Testis (tissue), 3 donors: Measurements from ENCODE around the gene CNKSR3. TPM values are rescaled to one million over a fixed set of nuclear protein-coding genes. Genes with fewer than 3 reads are reported as not detected.

Experiments used
- DNase-seq: peaks from one replicate; pipeline ENCODE4 v3.0.0-alpha.2; 2019
- H3K27ac ChIP-seq, 2 donors: fragments of 200-600 bp; sonication (generic); one replicate each; pipeline ENCODE4 v1.5.1; 2019
- H3K27me3 ChIP-seq: fragments of 200-600 bp; sonication (generic); one replicate; pipeline ENCODE4 v1.5.1; 2019
- H3K36me3 ChIP-seq: fragments of 200-600 bp; sonication (generic); one replicate; pipeline ENCODE4 v1.5.1; 2017; ENCODE audit warnings: low read depth; ENCODE audit errors: missing control alignments
- H3K4me1 ChIP-seq: fragments of 200-600 bp; sonication (generic); one replicate; pipeline ENCODE4 v1.5.1; 2019
- H3K4me3 ChIP-seq, 2 donors: fragments of 200-600 bp; sonication (generic); one replicate each; pipeline ENCODE4 v1.5.1; 2017 to 2019
- H3K9me3 ChIP-seq: fragments of 200-600 bp; sonication (generic); one replicate; pipeline ENCODE4 v1.5.1; 2017
- POLR2A ChIP-seq: fragments of 450-650 bp; IDR thresholded peaks from one replicate; pipeline ENCODE4 v1.6.1; 2017; ENCODE audit warnings: antibody characterized with exemption, mild to moderate bottlenecking, moderate library complexity
- WGBS, 2 donors: methylation state at CpG; one replicate each; pipeline ENCODE4 v1.1.5; 2018; 5-methylcytosine and 5-hydroxymethylcytosine counted together
- intact Hi-C: fragments of 100-400 bp; cut with DNase I; formaldehyde crosslinking; loops from one replicate; pipeline ENCODE4 v1.15.1; 2023; ENCODE audit warnings: low total_unique reads
- polyA plus RNA-seq: library from polyadenylated mRNA; stranded (reverse); fragments of 350-450 nt; fragmentation: Illumina TruSeq; extraction: RNeasy Lipid Tissue Mini Kit (QIAGEN cat#74804); gene quantifications from one replicate; pipeline ENCODE4 v1.2.3, GENCODE V29; 2014; ENCODE audit warnings: low read depth, low replicate concordance; ENCODE audit not compliant: insufficient read depth
- total RNA-seq, 2 donors: library from RNA; depleted of rRNA; stranded (reverse); fragments of >200 nt; gene quantifications; one replicate each; pipeline ENCODE4 v1.2.3, GENCODE V29; 2016
- TF ChIP-seq, protein P1 (sequence below), 3 experiments: fragments of 450-650 bp in 2 of 3; fragments of 200-600 bp in 1 of 3; sonication (generic) in 1 of 3; IDR thresholded peaks; one replicate each; pipeline ENCODE4 v1.5.1; 2016 to 2019; ENCODE audit warnings: antibody characterized with exemption in 3 of 3, mild to moderate bottlenecking in 2 of 3, moderate library complexity in 1 of 3

The CNKSR3 gene
- total and polyA plus RNA-seq, 3 donors from 2014 or later: 26.0 to 28.7 (median 26.0) TPM

DNA sequence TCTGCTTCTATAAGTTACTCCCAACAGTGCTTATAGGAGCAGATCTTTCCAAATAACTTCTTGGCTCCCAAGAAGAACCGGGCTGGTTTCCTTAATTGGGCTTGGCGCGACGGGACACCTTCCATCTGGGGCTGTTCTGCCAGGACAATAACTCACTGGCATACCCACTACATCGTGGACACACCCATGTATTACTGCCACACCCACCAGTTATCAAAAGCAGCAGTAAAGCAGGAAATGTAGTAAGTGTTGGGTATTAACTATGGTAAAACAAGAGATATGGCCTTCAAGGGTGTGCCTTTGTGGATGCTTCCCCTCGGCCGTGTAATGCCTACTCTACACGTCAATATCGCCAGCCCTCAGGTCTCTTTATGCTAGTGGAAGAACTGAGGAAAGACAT lies 24.7 kb downstream of the CNKSR3 start:
- Histone ChIP-seq H3K27me3 (no peaks in the 10 kb centered on the region), H3K4me1 (peaks cover 29% of the 10 kb centered on the region), H3K27ac (no peak overlapping the region), H3K36me3 (no peaks in the 10 kb centered on the region), H3K9me3 (no peaks in the 10 kb centered on the region), H3K4me3 (no peak overlapping the region)
- TF ChIP-seq POLR2A: no peak
- TF ChIP-seq, protein P1, sequence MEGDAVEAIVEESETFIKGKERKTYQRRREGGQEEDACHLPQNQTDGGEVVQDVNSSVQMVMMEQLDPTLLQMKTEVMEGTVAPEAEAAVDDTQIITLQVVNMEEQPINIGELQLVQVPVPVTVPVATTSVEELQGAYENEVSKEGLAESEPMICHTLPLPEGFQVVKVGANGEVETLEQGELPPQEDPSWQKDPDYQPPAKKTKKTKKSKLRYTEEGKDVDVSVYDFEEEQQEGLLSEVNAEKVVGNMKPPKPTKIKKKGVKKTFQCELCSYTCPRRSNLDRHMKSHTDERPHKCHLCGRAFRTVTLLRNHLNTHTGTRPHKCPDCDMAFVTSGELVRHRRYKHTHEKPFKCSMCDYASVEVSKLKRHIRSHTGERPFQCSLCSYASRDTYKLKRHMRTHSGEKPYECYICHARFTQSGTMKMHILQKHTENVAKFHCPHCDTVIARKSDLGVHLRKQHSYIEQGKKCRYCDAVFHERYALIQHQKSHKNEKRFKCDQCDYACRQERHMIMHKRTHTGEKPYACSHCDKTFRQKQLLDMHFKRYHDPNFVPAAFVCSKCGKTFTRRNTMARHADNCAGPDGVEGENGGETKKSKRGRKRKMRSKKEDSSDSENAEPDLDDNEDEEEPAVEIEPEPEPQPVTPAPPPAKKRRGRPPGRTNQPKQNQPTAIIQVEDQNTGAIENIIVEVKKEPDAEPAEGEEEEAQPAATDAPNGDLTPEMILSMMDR (IDR thresholded peaks at IDR 0.05): no peak
- intact Hi-C loops: no loop called here
- WGBS, 2 donors: 78 to 85% methylated on average over 9 of the region's 9 CpGs
- no peak for DNase-seq

DNA sequence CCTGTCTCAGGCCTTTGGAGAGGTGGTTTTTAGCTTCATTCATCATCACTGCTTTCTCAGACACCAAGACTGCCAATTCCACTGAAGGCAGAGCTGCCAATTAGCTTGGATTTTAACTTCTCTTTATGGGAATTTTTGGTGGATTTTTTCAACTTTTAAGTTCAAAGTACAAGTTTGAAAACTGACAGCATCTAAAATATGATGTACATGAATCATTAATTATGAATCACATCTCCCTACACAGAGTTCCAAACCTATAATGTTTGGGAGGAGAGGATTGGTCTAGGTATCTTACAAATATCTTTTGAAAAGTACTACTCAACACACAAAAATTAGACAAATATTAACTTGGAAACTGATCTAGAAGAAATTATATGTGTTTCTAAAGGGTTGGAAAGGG lies 25.5 kb downstream of the CNKSR3 start:
- no peak for DNase-seq
- Histone ChIP-seq H3K4me3 (no peak overlapping the region), H3K36me3 (no peaks in the 10 kb centered on the region), H3K9me3 (no peaks in the 10 kb centered on the region), H3K27me3 (no peaks in the 10 kb centered on the region), H3K4me1 (peaks cover 29% of the 10 kb centered on the region), H3K27ac (no peak overlapping the region)
- intact Hi-C loops: no loop called here
- TF ChIP-seq POLR2A: no peak
- TF ChIP-seq, protein P1 (IDR thresholded peaks at IDR 0.05): no peak

DNA sequence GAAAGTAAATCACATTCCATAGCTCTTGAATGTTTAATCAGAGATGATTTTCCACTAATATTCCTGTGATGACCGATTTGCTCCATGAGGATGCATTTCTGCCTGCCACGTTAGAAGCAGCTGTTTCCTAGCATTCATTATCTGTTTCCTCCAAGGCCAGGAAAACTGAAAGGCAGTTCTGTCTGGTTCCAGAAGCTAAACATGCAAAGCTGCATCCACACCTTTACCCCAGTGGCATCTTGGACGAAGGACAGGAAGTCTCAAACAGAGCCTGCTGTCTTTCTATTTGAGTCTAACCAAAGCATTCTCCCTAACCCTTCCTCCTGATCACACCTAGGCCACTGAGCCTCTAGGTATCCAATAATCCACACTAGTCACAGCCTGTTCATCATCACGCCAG lies 27.6 kb downstream of the CNKSR3 start:
- H3K4me1 ChIP-seq: peaks cover 39% of the 10 kb centered on the region
- H3K27ac ChIP-seq: peak overlapping the region; percentile 22 to 52
- intact Hi-C loops: no loop called here
- no peaks in the 10 kb centered on the region for H3K9me3 ChIP-seq
- TF ChIP-seq POLR2A: no peak
- TF ChIP-seq, protein P1 (IDR thresholded peaks at IDR 0.05): no peak
- no peaks in the 10 kb centered on the region for H3K36me3 ChIP-seq
- H3K4me3 ChIP-seq: no peak overlapping the region
- WGBS, 2 donors: 33 to 37% methylated on average over 4 of the region's 4 CpGs
- DNase-seq: no peak
- H3K27me3 ChIP-seq: no peaks in the 10 kb centered on the region

DNA sequence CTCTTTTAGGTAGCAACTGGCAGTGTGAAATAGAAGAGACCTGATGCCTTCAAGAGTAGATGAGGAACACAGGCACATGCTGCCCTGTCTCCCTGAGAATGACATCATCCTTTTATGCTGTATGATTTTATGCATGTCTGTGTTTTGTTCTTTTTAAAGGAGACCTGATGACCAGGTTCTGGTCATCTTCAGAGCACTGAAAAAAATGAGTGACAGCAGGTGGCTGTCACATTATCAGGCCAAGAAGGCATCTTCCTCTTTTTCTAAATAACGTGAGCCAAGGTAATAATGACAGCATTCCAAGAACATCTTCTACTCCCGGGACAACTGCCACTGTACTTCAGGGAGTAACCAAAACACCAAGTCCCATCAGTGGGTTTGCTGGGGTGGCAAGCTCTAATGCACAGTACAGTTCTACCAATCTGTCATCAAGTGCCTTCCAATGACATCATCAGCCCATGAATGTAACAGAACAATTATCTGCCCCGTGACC lies 28.9 kb downstream of the CNKSR3 start:
- 50 to 67% methylated on average over 3 of the region's 3 CpGs for WGBS, 2 donors
- H3K36me3 ChIP-seq: no peaks in the 10 kb centered on the region
- peak overlapping the region; percentile 22 to 52 for H3K27ac ChIP-seq
- H3K27me3 ChIP-seq: no peaks in the 10 kb centered on the region
- no peaks in the 10 kb centered on the region for H3K9me3 ChIP-seq
- no peak for TF ChIP-seq POLR2A
- TF ChIP-seq, protein P1 (IDR thresholded peaks at IDR 0.05): no peak
- intact Hi-C loops: no loop called here
- DNase-seq: no peak
- H3K4me1 ChIP-seq: peaks cover 31% of the 10 kb centered on the region
- no peak overlapping the region for H3K4me3 ChIP-seq
